Activated CD8-positive, alpha-beta memory T cell treated with anti-CD3 and anti-CD28 coated beads for 4 hours (primary cell): Measurements from ENCODE around the gene MYPN.

Source experiments
- DNase-seq, 2 donors: peaks; one replicate each; pipeline ENCODE4 v3.0.0-alpha.2; 2020; ENCODE audit warnings: low read depth in 2 of 2

Gene MYPN

DNA sequence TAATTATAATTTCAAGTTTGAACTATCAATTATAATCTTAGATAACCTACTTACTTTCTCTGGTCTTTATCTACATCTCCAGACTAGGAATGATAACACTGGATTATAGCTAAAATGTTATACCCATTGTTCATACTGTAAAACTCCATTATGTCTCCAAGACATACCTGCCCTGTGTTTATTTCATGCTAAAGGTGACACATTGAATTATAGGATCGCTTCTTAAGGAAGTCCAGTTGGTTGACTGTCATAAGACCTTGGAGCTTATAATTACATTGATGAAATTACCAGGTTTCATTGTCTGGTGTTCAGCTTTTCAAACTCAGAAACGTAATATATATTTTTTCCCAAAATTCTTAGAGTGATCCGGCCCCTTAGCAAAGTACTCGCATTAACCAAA, 18.7 kb upstream of the MYPN start:
- DNase-seq = no peak

- no peak for DNase-seq
Measured at GRCh38 chr10:68092512-68092911, 16.8 kb upstream of the MYPN start.

- no peak for DNase-seq
Measured at GRCh38 chr10:68095153-68095552, 14.1 kb upstream of the MYPN start.

- no peak for DNase-seq
Measured at GRCh38 chr10:68096913-68097516, 12.3 kb upstream of the MYPN start.

DNA sequence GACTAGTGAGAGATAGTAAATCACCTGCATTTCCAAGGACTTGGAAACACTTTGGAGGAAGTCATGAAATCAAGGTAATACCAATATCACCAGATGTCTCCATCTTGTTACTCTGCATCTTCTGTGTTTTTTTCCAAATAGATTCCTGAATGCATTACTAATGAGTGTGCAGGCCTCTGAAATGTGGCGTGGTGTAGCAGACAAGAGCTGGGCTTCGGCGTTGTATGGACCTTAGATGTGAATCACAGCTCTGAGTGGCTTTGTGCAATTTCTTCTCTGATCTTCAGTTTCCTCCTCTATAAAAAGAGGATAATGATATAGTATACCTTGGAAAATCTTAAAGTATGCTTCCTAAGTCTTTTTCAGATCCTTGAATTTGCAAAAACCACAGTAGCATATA, 9.6 kb upstream of the MYPN start:
- DNase-seq = no peak

- no peak for DNase-seq
Measured at GRCh38 chr10:68101066-68101465, 8.2 kb upstream of the MYPN start.

DNA sequence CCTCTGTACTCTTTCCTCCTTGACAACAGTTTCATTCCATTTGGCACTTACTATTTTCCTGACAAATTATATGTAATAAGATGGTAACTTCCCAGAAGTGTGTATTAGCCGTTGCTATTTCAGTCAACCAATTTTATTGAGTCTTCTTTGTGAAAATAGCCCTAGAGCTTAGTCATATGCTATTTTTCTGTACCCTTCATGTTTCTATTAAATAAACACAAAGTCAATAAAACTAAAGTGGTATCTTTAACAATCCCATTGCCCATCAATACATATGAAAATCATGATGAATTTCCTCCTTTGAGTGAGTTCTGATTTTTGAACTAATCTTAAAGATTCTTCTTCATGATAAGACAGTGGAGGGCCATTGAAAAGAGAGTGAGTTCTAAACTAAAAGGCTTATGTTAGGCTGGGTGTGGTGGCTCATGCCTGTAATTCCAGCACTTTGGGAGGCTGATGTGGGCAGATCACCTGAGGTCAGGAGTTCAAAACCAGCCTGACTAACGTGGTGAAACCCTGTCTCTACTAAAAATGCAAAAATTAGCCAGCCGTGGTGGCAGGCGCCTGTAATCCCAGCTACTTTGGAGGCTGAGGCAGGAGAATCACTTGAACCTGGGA, 5.9 kb upstream of the MYPN start:
- DNase-seq = no peak

- DNase-seq = no peak
Measured at GRCh38 chr10:68103901-68104300, 5.4 kb upstream of the MYPN start.

DNA sequence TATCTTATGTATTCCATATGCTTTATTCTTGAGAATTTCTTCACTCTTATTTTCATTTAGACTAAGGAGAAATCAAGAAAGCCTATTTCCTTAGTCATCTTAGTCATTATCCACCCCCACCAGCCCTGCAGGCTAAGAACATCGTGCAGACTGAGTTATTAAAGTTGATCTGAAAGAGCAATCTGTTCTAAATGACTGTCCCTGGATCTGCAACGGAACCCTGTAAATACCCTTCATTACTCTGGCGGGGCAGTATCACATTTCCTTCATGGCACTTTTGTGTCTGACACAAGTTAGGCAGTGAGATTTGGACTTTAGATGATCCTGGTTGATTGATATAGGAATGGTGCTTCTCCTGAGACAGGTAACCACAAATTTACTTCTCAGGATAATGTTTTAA, 3.5 kb upstream of the MYPN start:
- DNase-seq = no peak

DNA sequence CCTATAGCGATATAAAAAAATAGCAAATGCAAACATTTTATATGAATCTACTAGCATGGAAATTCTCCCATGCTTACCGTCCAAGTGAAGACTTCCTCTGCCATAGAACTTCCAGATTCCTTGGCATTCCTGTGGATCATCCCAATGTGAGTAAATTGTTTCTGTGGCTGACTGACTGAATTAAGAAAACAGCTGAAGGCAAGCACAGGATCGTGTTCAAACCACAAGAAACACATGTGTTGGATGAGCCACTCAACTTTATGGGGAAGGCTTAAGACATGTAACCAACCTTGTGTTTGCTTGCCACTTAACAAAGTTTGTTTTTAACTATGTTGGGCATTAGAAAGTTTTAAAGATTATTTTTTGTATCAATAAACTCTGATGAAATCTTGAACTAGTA, 2.6 kb upstream of the MYPN start:
- DNase-seq = no peak

DNA sequence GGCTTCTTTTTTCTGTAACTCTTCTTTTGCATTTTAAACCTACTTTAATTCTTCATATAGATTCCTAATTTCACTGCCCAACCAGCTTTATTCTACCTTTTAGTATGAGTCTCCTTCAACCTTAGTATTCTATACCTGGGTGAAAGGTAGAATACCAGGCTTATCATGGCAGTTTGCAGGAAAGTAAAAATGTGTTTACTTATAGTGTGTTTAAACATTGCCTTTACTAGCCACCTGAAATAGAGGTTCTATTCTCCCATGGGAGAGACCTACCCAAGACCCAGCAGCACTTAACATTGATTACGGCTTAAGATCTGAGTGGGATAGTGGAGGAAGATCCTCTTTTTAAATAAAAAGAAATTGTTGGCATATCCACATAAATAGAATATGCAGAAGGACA, 1.6 kb upstream of the MYPN start:
- DNase-seq = no peak

GRCh38 chr10:68108051-68108450, 1.2 kb upstream of the MYPN start:
- DNase-seq = no peak

DNA sequence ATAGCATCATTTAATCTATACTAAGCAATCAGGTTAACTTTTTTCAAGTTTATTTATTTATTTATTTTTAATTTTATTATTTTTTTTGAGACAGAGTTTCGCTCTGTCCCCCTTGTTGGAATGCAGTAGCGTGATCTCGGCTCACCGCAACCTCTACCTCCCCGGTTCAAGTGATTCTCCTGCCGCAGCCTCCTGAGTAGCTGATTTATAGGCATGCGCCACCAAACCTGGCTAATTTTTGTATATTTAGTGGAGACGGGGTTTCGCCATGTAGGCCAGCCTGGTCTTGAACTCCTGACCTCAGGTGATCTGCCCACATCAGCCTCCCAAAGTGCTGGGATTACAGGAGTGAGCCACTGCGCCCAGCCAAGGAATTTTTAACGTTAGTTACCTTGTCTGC, 635 bp upstream of the MYPN start:
- no peak for DNase-seq

- no peak for DNase-seq
Measured at GRCh38 chr10:68110027-68110426, 739 bp downstream of the MYPN start.

DNA sequence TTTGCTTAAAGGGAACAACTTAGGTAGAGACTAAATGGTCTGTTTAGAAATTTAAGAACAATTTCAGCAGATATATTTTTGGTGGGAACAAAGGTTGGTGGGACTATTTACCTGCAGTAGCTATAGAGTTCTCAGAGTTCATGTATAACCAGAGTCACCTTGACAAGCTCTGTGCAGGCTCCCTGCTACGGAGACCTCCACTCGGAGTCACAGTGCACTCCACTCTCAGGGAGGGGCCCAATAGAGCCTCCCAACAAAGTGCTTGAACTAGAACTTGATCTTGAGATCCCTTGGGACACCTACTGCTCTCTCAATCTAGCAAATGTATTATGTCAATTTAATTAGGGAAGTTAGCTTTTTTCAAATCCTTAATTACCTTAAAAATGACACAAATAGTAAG, 2.3 kb downstream of the MYPN start:
- DNase-seq = no peak

- no peak for DNase-seq
Measured at GRCh38 chr10:68112837-68113236, 3.5 kb downstream of the MYPN start.

GRCh38 chr10:68118657-68119056, 9.4 kb downstream of the MYPN start:
- no peak for DNase-seq

DNA sequence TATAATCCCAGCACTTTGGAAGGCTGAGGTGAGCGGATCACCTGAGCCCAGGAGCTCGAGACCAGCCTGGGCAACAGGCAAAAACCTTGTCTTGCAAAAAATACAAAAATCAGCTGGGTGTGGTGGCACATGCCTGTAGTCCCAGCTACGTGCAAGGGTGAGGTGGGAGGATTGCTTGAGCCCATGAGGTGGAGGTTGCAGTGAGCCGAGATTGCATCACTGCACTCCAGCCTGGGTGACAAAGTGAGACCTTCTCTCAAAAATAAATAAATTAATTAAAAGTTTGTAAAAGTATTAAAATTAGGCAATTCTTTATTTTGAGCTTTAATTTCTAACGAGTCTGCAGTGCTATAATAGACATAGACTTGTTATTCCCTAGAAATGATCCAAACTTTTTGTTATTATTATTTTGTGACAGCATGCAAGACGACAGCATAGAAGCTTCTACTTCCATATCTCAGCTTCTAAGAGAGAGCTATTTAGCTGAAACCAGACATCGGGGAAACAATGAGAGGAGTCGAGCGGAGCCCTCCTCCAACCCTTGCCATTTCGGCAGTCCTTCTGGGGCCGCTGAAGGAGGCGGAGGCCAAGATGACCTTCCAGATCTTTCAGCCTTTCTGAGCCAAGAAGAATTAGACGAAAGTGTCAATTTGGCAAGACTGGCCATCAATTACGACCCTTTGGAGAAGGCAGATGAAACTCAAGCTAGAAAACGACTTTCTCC, 11.9 kb downstream of the MYPN start:
- no peak for DNase-seq

DNA sequence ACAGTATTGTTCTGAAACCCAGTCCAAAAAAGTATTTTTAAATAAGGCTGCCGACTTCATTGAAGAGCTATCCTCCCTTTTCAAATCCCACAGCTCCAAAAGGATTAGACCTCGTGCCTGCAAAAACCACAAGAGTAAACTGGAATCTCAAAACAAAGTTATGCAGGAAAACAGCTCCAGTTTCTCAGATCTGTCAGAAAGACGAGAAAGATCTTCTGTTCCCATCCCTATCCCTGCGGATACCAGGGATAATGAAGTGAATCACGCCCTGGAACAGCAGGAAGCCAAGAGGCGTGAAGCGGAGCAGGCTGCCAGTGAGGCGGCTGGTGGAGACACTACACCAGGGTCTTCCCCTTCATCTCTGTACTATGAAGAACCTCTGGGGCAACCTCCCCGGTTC, 12.6 kb downstream of the MYPN start:
- no peak for DNase-seq

GRCh38 chr10:68124718-68125117, 15.4 kb downstream of the MYPN start:
- DNase-seq = no peak

DNA sequence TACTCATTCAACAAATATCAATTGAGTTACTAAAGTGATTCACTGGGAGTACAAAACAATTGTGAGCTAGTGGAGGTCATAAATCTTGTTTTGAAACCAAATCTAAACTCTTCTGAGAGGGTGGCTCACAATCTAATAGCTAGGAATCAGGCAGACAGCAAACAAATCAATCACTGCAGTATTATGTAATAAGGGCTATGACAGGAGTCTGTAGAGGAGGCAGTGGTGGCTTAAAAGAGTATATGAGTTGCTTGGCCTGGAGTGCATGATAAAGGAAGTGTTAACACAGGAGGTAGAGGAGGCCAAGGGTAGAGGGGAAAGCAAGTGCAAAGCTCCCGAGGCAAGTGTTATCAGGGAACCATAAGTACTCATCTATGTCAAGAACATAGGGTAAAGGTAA, 16.5 kb downstream of the MYPN start:
- DNase-seq = no peak

DNA sequence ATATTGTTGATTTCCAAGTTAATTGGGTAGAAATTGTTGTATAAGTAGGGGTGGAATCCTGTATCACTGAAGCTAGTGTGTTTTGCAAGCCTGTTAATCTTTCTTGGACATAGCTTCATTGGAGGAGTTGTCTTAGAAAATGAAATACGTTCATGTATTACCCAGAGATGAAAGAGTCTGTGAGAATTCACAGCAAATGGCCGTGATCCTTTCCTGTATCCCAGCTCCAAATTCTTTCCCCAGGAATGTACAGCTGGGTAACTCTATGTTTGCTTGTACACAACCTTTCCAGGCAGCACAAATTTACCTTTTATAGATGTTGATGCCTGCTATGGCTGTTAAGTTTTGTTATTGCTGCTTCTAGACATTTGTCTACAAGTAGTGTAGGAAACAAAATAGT, 18.7 kb downstream of the MYPN start:
- DNase-seq = no peak

DNA sequence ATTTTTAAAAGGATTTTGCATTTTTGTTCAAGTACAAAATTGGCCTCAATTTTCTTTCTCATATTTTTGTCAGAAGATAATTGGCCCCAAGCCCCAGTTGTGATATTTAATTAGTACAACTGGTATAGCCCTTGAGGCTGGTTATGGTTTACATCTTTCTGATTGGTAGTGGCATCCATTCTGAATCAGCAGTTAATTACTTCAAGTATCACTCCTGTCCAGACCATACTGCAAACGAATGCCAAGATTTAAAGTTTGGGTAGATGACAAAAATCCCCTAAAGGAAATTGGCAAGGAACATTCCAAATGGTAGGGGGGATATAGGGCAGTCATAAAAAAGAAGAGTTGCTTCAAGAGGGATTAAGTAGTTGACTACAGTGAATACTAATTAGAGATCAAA, 23.1 kb downstream of the MYPN start:
- no peak for DNase-seq

- no peak for DNase-seq
Measured at GRCh38 chr10:68133523-68133922, 24.2 kb downstream of the MYPN start.
